IMR-90 (cell line): ENCODE measurements around the gene SEPTIN10. TPM values are rescaled to one million over a fixed set of nuclear protein-coding genes. Genes with fewer than 3 reads are reported as not detected.

Experiments
- ATAC-seq: fragments of 200-7000 bp; cut with Tn5 transposase; 2 replicates; pipeline ENCODE4 v1.9.1; 2020; ENCODE audit warnings: low read depth, mild to moderate bottlenecking, moderate library complexity
- BruUV-seq: library from RNA; stranded (reverse); fragments of 400-500 nt; replicated peaks from 2 replicates; lab custom pipeline; 2021; lab: Mats Ljungman, UMichigan
- CTCF ChIA-PET: fragments of 300-600 bp; formaldehyde crosslinking; extraction: SDS; loops from one replicate; lab custom pipeline; 2021; ENCODE audit warnings: antibody characterized with exemption; lab: Yijun Ruan, JAX
- POLR2A ChIA-PET: fragments of 300-600 bp; sonication (Branson Sonifier 250); formaldehyde crosslinking; loops from one replicate; lab custom pipeline; 2022; ENCODE audit warnings: antibody characterized with exemption; ENCODE audit not compliant: unreplicated experiment; lab: Charles Lee
- DNase-seq: peaks from one replicate; pipeline ENCODE4 v3.0.0; 2013
- H2AFZ ChIP-seq: replicated peaks from 2 replicates; pipeline ENCODE3; 2013; ENCODE audit warnings: low read length, mild to moderate bottlenecking; ENCODE audit not compliant: poor library complexity
- H2AK5ac ChIP-seq: 2 replicates; pipeline ENCODE4 v1.6.1; 2013; ENCODE audit warnings: low read depth, low read length, inconsistent platforms
- H2AK9ac ChIP-seq: replicated peaks from 2 replicates; pipeline ENCODE3; 2013; ENCODE audit warnings: mild to moderate bottlenecking, low read depth, low read length, moderate library complexity; ENCODE audit not compliant: poor library complexity
- H2BK120ac ChIP-seq: 2 replicates; pipeline ENCODE4 v1.6.1; 2013; ENCODE audit warnings: low read depth, low read length, inconsistent platforms
- H2BK15ac ChIP-seq: 3 replicates; pipeline ENCODE4 v1.6.1; 2013; ENCODE audit warnings: low read depth, low read length, inconsistent platforms
- H2BK20ac ChIP-seq: 2 replicates; pipeline ENCODE4 v1.6.1; 2013; ENCODE audit warnings: low read depth, mild to moderate bottlenecking, inconsistent platforms, low read length, moderate library complexity
- H2BK5ac ChIP-seq: 2 replicates; pipeline ENCODE4 v1.6.1; 2013; ENCODE audit warnings: mild to moderate bottlenecking, low read depth, low read length, inconsistent platforms; ENCODE audit not compliant: poor library complexity, severe bottlenecking
- H3K14ac ChIP-seq: replicated peaks from 2 replicates; pipeline ENCODE4 v1.6.1; 2013; ENCODE audit warnings: low read depth, low read length, inconsistent platforms
- H3K18ac ChIP-seq: 2 replicates; pipeline ENCODE4 v1.6.1; 2013; ENCODE audit warnings: low read depth, low read length, control low read depth
- H3K23ac ChIP-seq: 2 replicates; pipeline ENCODE4 v1.6.1; 2013; ENCODE audit warnings: low read depth, low read length, inconsistent platforms
- H3K27ac ChIP-seq: 2 replicates; pipeline ENCODE4 v1.5.1; 2013; ENCODE audit warnings: mild to moderate bottlenecking, control low read depth, low read length; ENCODE audit not compliant: insufficient read depth
- H3K27me3 ChIP-seq: 2 replicates; pipeline ENCODE4 v1.6.1; 2013; ENCODE audit warnings: low read length; ENCODE audit not compliant: control insufficient read depth, insufficient read depth
- H3K36me3 ChIP-seq: 2 replicates; pipeline ENCODE4 v1.6.1; 2013; ENCODE audit warnings: low read length, mixed read lengths; ENCODE audit not compliant: control insufficient read depth, insufficient read depth
- H3K4ac ChIP-seq: 2 replicates; pipeline ENCODE4 v1.6.1; 2013; ENCODE audit warnings: low read depth, low read length, inconsistent platforms
- H3K4me1 ChIP-seq: 2 replicates; pipeline ENCODE4 v1.6.1; 2013; ENCODE audit warnings: low read length, mixed read lengths; ENCODE audit not compliant: control insufficient read depth, insufficient read depth
- H3K4me2 ChIP-seq: 2 replicates; pipeline ENCODE4 v1.6.1; 2013; ENCODE audit warnings: low read depth, mild to moderate bottlenecking, control low read depth, low read length, moderate library complexity
- H3K4me3 ChIP-seq: 2 replicates; pipeline ENCODE4 v1.5.1; 2013; ENCODE audit warnings: low read depth, mild to moderate bottlenecking, control low read depth, low read length, moderate library complexity; ENCODE audit not compliant: insufficient read depth
- H3K56ac ChIP-seq: 2 replicates; pipeline ENCODE4 v1.6.1; 2013; ENCODE audit warnings: low read length, inconsistent platforms; ENCODE audit not compliant: insufficient read depth; ENCODE audit errors: extremely low read depth
- H3K79me1 ChIP-seq, 2 experiments: 2 replicates each; pipeline ENCODE4 v1.6.1; 2013; ENCODE audit warnings: low read length in 2 of 2, inconsistent platforms in 1 of 2, low read depth in 1 of 2
- H3K9ac ChIP-seq: 2 replicates; pipeline ENCODE4 v1.6.1; 2013; ENCODE audit warnings: low read depth, low read length, control low read depth
- H3K9me1 ChIP-seq: 2 replicates; pipeline ENCODE4 v1.6.1; 2013; ENCODE audit warnings: low read length, inconsistent platforms; ENCODE audit not compliant: insufficient read depth
- H3K9me3 ChIP-seq: 2 replicates; pipeline ENCODE4 v1.6.1; 2013; ENCODE audit warnings: low read length; ENCODE audit not compliant: control insufficient read depth, insufficient read depth
- H4K20me1 ChIP-seq: 2 replicates; pipeline ENCODE4 v1.6.1; 2013; ENCODE audit warnings: low read length, inconsistent platforms; ENCODE audit not compliant: insufficient read depth
- H4K5ac ChIP-seq: 2 replicates; pipeline ENCODE4 v1.6.1; 2013; ENCODE audit warnings: mild to moderate bottlenecking, low read depth, low read length, control low read depth
- H4K8ac ChIP-seq, 2 experiments: 2 replicates each; pipeline ENCODE4 v1.6.1; 2013; ENCODE audit warnings: low read depth in 2 of 2, low read length in 2 of 2, control low read depth in 1 of 2, inconsistent platforms in 1 of 2
- H4K91ac ChIP-seq: 2 replicates; pipeline ENCODE4 v1.6.1; 2013; ENCODE audit warnings: low read depth, low read length, inconsistent platforms; ENCODE audit not compliant: insufficient read depth
- CEBPB ChIP-seq: IDR thresholded peaks from 2 replicates; pipeline ENCODE4 v1.6.1; 2012; ENCODE audit warnings: low read depth, low read length, improper control_type of control experiment
- CHD1 ChIP-seq: IDR thresholded peaks from 2 replicates; pipeline ENCODE4 v1.6.1; 2012; ENCODE audit warnings: low read depth, low read length, improper control_type of control experiment
- FOS ChIP-seq: fragments of 150-350 bp; IDR thresholded peaks from 2 replicates; pipeline ENCODE4 v1.6.1; 2016; ENCODE audit warnings: low read depth, low read length
- MAFK ChIP-seq: IDR thresholded peaks from 2 replicates; pipeline ENCODE4 v1.6.1; 2012; ENCODE audit warnings: low read depth, low read length, improper control_type of control experiment
- MXI1 ChIP-seq: IDR thresholded peaks from 2 replicates; pipeline ENCODE4 v1.6.1; 2012; ENCODE audit warnings: low read depth, mild to moderate bottlenecking, low read length, moderate library complexity, borderline replicate concordance
- POLR2A ChIP-seq: IDR thresholded peaks from 2 replicates; pipeline ENCODE4 v1.6.1; 2012; ENCODE audit warnings: mild to moderate bottlenecking, low read depth, low read length
- RAD21 ChIP-seq: IDR thresholded peaks from 2 replicates; pipeline ENCODE4 v1.6.1; 2012; ENCODE audit warnings: low read length, improper control_type of control experiment
- RFX5 ChIP-seq: IDR thresholded peaks from 2 replicates; pipeline ENCODE4 v1.8.0; 2012; ENCODE audit warnings: low read depth, mild to moderate bottlenecking, low read length, moderate library complexity
- SMC3 ChIP-seq: fragments of 150-350 bp; IDR thresholded peaks from 2 replicates; pipeline ENCODE4 v1.6.1; 2016; ENCODE audit warnings: low read depth, mild to moderate bottlenecking, antibody characterized with exemption, low read length, moderate library complexity
- WGBS, 2 experiments: methylation state at CpG; one replicate each; pipeline versions ENCODE4 v1.1.5 to v1.1.7; 2013; ENCODE audit warnings: missing lambda C conversion rate in 2 of 2; ENCODE audit not compliant: insufficient read length in 1 of 2; ENCODE audit errors: extremely low coverage in 2 of 2; 5-methylcytosine and 5-hydroxymethylcytosine counted together
- dilution Hi-C: fragments of 300-500 bp; cut with HindIII; formaldehyde crosslinking; loops from one replicate; pipeline ENCODE4 v1.14.3; 2018; ENCODE audit warnings: low sequenced_read_pairs; ENCODE audit not compliant: unreplicated experiment
- in situ Hi-C: fragments of 300-500 bp; cut with MboI; formaldehyde crosslinking; loops from 3 replicates; pipeline ENCODE4 v1.14.3; 2019; ENCODE audit warnings: low sequenced_read_pairs, inconsistent platforms, mixed read lengths
- intact Hi-C: fragments of 100-400 bp; cut with micrococcal nuclease; formaldehyde crosslinking; loops from 2 replicates; pipeline ENCODE4 v1.10.0; 2022
- polyA plus RNA-seq, 3 experiments: library from polyadenylated mRNA; depleted of rRNA; stranded (reverse); fragments of >200 nt; gene quantifications; 2 replicates each; pipeline ENCODE4 v1.2.3, GENCODE V29; 2012; ENCODE audit warnings: low replicate concordance in 1 of 3
- total RNA-seq: library from RNA; depleted of rRNA; stranded (reverse); fragments of >200 nt; gene quantifications from 2 replicates; pipeline ENCODE4 v1.2.3, GENCODE V29; 2012
- TF ChIP-seq, protein P1 (sequence below): conservative IDR thresholded peaks from 2 replicates; pipeline ENCODE4 v1.5.1; 2012; ENCODE audit warnings: mild to moderate bottlenecking, low read depth, low read length, improper control_type of control experiment
- TF ChIP-seq, protein P2 (sequence below): fragments of 150-350 bp; IDR thresholded peaks from 2 replicates; pipeline ENCODE4 v1.6.1; 2017; ENCODE audit warnings: mild to moderate bottlenecking, antibody characterized with exemption, low read length, low read depth

The SEPTIN10 gene
- total and polyA plus RNA-seq, 2 of the 4 experiments (the other 2 are of a cell fraction): 55.4 to 82.6 TPM

GRCh38 chr2:109542384-109542783 lies 71.4 kb downstream of the SEPTIN10 start (continued):
- TF ChIP-seq, protein P1, sequence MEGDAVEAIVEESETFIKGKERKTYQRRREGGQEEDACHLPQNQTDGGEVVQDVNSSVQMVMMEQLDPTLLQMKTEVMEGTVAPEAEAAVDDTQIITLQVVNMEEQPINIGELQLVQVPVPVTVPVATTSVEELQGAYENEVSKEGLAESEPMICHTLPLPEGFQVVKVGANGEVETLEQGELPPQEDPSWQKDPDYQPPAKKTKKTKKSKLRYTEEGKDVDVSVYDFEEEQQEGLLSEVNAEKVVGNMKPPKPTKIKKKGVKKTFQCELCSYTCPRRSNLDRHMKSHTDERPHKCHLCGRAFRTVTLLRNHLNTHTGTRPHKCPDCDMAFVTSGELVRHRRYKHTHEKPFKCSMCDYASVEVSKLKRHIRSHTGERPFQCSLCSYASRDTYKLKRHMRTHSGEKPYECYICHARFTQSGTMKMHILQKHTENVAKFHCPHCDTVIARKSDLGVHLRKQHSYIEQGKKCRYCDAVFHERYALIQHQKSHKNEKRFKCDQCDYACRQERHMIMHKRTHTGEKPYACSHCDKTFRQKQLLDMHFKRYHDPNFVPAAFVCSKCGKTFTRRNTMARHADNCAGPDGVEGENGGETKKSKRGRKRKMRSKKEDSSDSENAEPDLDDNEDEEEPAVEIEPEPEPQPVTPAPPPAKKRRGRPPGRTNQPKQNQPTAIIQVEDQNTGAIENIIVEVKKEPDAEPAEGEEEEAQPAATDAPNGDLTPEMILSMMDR: no peak
- TF ChIP-seq, protein P2, sequence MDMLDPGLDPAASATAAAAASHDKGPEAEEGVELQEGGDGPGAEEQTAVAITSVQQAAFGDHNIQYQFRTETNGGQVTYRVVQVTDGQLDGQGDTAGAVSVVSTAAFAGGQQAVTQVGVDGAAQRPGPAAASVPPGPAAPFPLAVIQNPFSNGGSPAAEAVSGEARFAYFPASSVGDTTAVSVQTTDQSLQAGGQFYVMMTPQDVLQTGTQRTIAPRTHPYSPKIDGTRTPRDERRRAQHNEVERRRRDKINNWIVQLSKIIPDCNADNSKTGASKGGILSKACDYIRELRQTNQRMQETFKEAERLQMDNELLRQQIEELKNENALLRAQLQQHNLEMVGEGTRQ: no peak

DNA sequence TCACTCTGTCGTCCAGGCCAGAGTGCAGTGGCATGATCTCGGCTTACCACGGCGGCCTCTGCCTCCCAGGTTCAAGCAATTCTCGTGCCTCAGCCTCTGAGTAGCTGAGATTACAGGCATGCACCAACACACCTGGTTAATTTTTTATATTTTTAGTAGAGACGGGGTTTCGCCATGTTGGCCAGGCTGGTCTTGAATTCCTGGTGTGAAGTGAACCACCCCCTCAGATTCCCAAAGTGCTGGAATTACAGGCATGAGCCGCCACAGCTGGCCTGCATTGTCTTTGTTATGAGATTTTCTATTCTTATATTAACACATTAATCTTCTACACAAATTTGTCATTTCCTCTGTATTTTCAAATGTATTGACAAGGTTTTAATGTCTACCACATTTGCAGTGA lies 75.2 kb downstream of the SEPTIN10 start:
- in situ Hi-C loops: no loop called here
- POLR2A ChIA-PET: no interaction called here
- TF ChIP-seq, protein P2: no peak
- TF ChIP-seq RAD21: no peak
- no peak for TF ChIP-seq MXI1
- no peak for TF ChIP-seq SMC3
- no peak for TF ChIP-seq CEBPB
- TF ChIP-seq FOS: no peak
- no peak for TF ChIP-seq RFX5
- TF ChIP-seq CHD1: no peak
- TF ChIP-seq, protein P1: no peak
- TF ChIP-seq POLR2A: no peak
- no peak for TF ChIP-seq MAFK

More for the DNA sequence above, 75.2 kb downstream of the SEPTIN10 start:
- Histone ChIP-seq H2BK20ac (no peak overlapping the region), H4K20me1 (peaks cover 3% of the 10 kb centered on the region; the same call in 1 of the 2 replicates), H3K4me1 (peaks cover 6% of the 10 kb centered on the region), H3K36me3 (peaks cover 2% of the 10 kb centered on the region), H3K27me3 (peaks cover 3% of the 10 kb centered on the region; the same call in 1 of the 2 replicates), H3K4me2 (no peak overlapping the region), H3K27ac (no peak overlapping the region), H3K4ac (no peak overlapping the region), H4K8ac (no peak overlapping the region), H3K14ac (no peak overlapping the region), H3K18ac (no peak overlapping the region), H3K79me1 (peaks cover 0 to 4% of the 10 kb centered on the region in 2 experiments; a peak in 1 of 4 replicates), H3K9me1 (peaks cover 8% of the 10 kb centered on the region), H2BK15ac (no peak overlapping the region), H2BK120ac (no peak overlapping the region), H3K4me3 (no peak overlapping the region), H4K5ac (no peak overlapping the region), H2AFZ (no peak overlapping the region), H3K9ac (no peak overlapping the region), H3K9me3 (no peaks in the 10 kb centered on the region), H4K91ac (no peak overlapping the region), H3K56ac (no peak overlapping the region), H2BK5ac (no peak overlapping the region), H2AK5ac (no peak overlapping the region), H3K23ac (no peak overlapping the region), H2AK9ac (no peak overlapping the region)
- intact Hi-C loops: no loop called here
- dilution Hi-C loops: no loop called here
- no peak for DNase-seq
- WGBS, 2 experiments: 60% methylated on average over 1 of the region's 8 CpGs; no CpG with 5 or more reads in 1 of the 2 experiments
- CTCF ChIA-PET: no interaction called here
- ATAC-seq: no peak
- no TSS peak for BruUV-seq
